HCT116 (cell line): Measurements from ENCODE around the gene GNGT1.

Experiments
- POLR2A ChIP-seq: IDR thresholded peaks from 2 replicates; pipeline ENCODE4 v1.7.0; 2011; ENCODE audit warnings: borderline replicate concordance; ENCODE audit not compliant: insufficient read depth, insufficient read length; ENCODE audit errors: extremely low read depth
- POLR2AphosphoS5 ChIP-seq: IDR thresholded peaks from 2 replicates; pipeline ENCODE4 v1.6.1; 2011; ENCODE audit warnings: mild to moderate bottlenecking, low read depth, low read length, moderate library complexity
- TF ChIP-seq, protein P1 (sequence below), 3 experiments: fragments of 200-600 bp in 1 of 3; sonication (generic) in 1 of 3; IDR thresholded peaks in 2 of 3; conservative IDR thresholded peaks in 1 of 3; 2 replicates each; pipeline ENCODE4 v1.5.1; 2012 to 2017; ENCODE audit warnings: low read depth in 2 of 3, low read length in 2 of 3, antibody characterized with exemption in 1 of 3, borderline replicate concordance in 1 of 3, control low read depth in 1 of 3, mild to moderate bottlenecking in 1 of 3, mixed read lengths in 1 of 3, mixed run types in 1 of 3, moderate library complexity in 1 of 3; ENCODE audit not compliant: insufficient read depth in 1 of 3
- TF ChIP-seq, protein P2 (sequence below): IDR thresholded peaks from 2 replicates; pipeline ENCODE4 v1.6.1; 2012; ENCODE audit warnings: low read depth

DNA sequence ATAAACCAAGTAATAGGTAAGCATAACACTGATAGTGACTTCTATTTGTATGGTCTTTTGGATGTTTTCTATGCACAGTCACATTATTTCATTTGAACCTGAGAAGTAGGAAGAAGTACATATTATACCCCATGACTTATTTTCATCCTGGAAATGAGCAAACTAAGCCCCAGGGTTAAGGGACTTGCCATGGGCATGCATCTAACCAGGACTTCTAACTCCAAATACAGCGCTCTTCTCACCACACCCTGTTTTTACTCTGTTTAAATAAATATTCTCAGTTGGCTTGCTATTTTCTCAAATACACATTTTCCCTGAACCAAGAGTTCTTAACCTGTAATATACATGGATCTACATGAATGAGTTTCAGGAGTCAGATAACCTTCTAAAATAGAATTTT is 31.5 kb downstream of the GNGT1 start:
- TF ChIP-seq, protein P1, sequence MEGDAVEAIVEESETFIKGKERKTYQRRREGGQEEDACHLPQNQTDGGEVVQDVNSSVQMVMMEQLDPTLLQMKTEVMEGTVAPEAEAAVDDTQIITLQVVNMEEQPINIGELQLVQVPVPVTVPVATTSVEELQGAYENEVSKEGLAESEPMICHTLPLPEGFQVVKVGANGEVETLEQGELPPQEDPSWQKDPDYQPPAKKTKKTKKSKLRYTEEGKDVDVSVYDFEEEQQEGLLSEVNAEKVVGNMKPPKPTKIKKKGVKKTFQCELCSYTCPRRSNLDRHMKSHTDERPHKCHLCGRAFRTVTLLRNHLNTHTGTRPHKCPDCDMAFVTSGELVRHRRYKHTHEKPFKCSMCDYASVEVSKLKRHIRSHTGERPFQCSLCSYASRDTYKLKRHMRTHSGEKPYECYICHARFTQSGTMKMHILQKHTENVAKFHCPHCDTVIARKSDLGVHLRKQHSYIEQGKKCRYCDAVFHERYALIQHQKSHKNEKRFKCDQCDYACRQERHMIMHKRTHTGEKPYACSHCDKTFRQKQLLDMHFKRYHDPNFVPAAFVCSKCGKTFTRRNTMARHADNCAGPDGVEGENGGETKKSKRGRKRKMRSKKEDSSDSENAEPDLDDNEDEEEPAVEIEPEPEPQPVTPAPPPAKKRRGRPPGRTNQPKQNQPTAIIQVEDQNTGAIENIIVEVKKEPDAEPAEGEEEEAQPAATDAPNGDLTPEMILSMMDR (IDR thresholded peaks at IDR 0.05 in 2 of 3, conservative IDR thresholded peaks at IDR 0.05 in 1 of 3; ENCODE audit: borderline replicate concordance in 1 of 3, insufficient read depth in 1 of 3, low read depth in 2 of 3, low read length in 2 of 3), result no peak
- TF ChIP-seq POLR2AphosphoS5 (no peak), POLR2A (no peak)
- TF ChIP-seq, protein P2, sequence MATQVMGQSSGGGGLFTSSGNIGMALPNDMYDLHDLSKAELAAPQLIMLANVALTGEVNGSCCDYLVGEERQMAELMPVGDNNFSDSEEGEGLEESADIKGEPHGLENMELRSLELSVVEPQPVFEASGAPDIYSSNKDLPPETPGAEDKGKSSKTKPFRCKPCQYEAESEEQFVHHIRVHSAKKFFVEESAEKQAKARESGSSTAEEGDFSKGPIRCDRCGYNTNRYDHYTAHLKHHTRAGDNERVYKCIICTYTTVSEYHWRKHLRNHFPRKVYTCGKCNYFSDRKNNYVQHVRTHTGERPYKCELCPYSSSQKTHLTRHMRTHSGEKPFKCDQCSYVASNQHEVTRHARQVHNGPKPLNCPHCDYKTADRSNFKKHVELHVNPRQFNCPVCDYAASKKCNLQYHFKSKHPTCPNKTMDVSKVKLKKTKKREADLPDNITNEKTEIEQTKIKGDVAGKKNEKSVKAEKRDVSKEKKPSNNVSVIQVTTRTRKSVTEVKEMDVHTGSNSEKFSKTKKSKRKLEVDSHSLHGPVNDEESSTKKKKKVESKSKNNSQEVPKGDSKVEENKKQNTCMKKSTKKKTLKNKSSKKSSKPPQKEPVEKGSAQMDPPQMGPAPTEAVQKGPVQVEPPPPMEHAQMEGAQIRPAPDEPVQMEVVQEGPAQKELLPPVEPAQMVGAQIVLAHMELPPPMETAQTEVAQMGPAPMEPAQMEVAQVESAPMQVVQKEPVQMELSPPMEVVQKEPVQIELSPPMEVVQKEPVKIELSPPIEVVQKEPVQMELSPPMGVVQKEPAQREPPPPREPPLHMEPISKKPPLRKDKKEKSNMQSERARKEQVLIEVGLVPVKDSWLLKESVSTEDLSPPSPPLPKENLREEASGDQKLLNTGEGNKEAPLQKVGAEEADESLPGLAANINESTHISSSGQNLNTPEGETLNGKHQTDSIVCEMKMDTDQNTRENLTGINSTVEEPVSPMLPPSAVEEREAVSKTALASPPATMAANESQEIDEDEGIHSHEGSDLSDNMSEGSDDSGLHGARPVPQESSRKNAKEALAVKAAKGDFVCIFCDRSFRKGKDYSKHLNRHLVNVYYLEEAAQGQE, result no peak
